Measurements from ENCODE around the gene CD40.

Gene CD40

DNA sequence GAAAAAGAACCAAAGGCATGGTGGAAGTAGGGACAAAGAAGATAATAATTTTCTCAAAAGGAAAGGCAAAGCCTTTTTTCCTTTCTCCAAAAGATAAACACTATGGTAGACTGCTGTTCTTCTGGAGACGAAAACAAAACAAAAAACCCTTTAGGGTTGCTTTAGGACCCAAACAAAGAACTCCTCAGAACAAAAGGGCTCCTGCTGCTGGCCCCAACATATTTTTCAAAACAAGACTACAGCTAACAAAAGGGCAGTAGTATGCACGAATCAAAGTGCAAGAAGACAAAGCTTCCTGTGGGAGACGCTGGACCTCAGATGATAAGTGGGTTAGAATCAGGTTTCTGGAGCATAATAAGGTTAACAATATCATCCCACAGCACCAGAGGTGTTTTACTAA is 44.1 kb upstream of the CD40 start:
- no peak overlapping the region for H3K4me3 ChIP-seq (ENCODE audit: low read depth, low read length)
- TF ChIP-seq POLR2A (IDR thresholded peaks at IDR 0.05; ENCODE audit: extremely low read depth, insufficient read length) (no peak), MYC (IDR thresholded peaks at IDR 0.05; ENCODE audit: low read depth, low read length) (no peak)
- TF ChIP-seq, protein P1, sequence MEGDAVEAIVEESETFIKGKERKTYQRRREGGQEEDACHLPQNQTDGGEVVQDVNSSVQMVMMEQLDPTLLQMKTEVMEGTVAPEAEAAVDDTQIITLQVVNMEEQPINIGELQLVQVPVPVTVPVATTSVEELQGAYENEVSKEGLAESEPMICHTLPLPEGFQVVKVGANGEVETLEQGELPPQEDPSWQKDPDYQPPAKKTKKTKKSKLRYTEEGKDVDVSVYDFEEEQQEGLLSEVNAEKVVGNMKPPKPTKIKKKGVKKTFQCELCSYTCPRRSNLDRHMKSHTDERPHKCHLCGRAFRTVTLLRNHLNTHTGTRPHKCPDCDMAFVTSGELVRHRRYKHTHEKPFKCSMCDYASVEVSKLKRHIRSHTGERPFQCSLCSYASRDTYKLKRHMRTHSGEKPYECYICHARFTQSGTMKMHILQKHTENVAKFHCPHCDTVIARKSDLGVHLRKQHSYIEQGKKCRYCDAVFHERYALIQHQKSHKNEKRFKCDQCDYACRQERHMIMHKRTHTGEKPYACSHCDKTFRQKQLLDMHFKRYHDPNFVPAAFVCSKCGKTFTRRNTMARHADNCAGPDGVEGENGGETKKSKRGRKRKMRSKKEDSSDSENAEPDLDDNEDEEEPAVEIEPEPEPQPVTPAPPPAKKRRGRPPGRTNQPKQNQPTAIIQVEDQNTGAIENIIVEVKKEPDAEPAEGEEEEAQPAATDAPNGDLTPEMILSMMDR (IDR thresholded peaks at IDR 0.05; ENCODE audit: low read depth, low read length), result no peak
- TF ChIP-seq, protein P2, sequence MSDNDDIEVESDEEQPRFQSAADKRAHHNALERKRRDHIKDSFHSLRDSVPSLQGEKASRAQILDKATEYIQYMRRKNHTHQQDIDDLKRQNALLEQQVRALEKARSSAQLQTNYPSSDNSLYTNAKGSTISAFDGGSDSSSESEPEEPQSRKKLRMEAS (IDR thresholded peaks at IDR 0.05; ENCODE audit: low read depth, low read length), result no peak
- no peak for DNase-seq (ENCODE audit: low read depth)

DNA sequence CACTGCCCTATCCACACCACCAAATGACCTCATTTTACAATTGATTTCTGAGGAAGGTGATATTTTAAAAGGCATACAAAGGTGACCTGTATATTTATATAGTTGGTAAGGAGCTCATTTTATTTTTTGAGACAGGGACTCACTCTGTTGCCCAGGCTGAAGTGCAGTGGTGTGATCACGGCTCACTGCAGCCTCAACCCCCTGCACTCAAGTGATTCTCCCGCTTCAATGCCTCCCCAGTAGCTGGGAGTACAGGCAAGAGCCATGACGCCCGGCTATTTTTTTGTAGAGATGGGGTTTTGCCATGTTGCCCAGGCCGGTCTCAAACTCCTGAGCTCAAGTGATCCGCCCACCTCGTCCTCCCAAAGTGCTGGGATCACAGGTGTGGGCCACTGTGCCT is 41.3 kb upstream of the CD40 start:
- DNase-seq (ENCODE audit: low read depth), result no peak
- TF ChIP-seq, protein P2 (IDR thresholded peaks at IDR 0.05; ENCODE audit: low read depth, low read length), result no peak
- TF ChIP-seq, protein P1 (IDR thresholded peaks at IDR 0.05; ENCODE audit: low read depth, low read length), result no peak
- no peak for TF ChIP-seq POLR2A (IDR thresholded peaks at IDR 0.05; ENCODE audit: extremely low read depth, insufficient read length)
- TF ChIP-seq MYC (IDR thresholded peaks at IDR 0.05; ENCODE audit: low read depth, low read length), result no peak
- no peak overlapping the region for H3K4me3 ChIP-seq (ENCODE audit: low read depth, low read length)

DNA sequence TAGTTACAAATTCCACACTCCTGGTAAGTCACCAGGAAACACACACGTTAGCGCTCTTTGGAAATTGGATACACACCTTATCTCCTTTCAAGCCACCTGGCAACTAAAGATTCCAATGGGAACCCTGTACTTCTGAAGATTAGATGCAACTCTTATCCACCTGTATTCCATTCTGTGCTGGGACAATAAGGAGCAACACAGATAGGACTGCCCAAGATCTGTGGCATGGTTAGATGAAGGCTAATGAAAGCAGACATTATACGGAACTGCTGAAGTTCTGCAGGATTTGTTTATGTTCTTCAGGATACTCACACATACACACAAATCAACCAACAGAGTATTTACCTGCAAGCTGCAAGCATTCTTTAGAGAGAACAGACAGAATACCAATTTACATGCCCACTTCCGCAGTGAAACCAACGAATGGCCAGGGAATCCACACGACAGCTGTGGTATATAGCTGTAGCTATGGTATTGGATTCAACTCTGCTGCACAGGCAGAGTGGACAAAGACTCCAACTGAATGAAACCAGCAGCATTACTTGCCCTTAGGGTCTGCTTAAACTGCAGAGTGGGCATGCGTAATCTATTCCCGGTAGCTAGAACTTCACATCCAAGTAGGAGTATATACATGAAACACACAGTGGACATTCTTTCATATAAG is 40.3 kb upstream of the CD40 start:
- no peak for DNase-seq (ENCODE audit: low read depth)
- TF ChIP-seq POLR2A (IDR thresholded peaks at IDR 0.05; ENCODE audit: extremely low read depth, insufficient read length), result no peak
- TF ChIP-seq, protein P2 (IDR thresholded peaks at IDR 0.05; ENCODE audit: low read depth, low read length), result no peak
- TF ChIP-seq, protein P1 (IDR thresholded peaks at IDR 0.05; ENCODE audit: low read depth, low read length), result no peak
- no peak for TF ChIP-seq MYC (IDR thresholded peaks at IDR 0.05; ENCODE audit: low read depth, low read length)
- H3K4me3 ChIP-seq (ENCODE audit: low read depth, low read length), result no peak overlapping the region

DNA sequence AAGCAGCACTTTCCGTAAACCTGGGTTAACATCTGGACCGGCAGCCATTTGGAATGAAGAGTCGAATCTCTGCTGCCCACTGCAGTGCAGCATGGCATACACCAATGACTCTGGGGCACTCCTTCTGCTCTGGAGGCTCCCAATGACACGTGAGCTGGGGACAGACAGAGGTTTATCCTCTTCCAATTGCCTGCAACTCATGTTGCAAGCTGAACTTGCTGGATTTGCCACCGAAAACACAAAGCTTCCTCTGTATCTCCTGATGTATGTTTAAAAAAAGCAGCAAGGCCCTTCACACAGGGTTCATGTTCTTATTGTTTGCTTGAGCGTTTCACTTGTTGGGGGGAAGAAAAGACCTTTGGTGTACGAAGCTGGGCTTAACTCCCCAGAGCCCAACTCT is 39.2 kb upstream of the CD40 start:
- DNase-seq (ENCODE audit: low read depth), result no peak
- TF ChIP-seq, protein P1 (IDR thresholded peaks at IDR 0.05; ENCODE audit: low read depth, low read length), result no peak
- no peak for TF ChIP-seq POLR2A (IDR thresholded peaks at IDR 0.05; ENCODE audit: extremely low read depth, insufficient read length)
- no peak for TF ChIP-seq MYC (IDR thresholded peaks at IDR 0.05; ENCODE audit: low read depth, low read length)
- TF ChIP-seq, protein P2 (IDR thresholded peaks at IDR 0.05; ENCODE audit: low read depth, low read length), result no peak
- H3K4me3 ChIP-seq (ENCODE audit: low read depth, low read length), result no peak overlapping the region

DNA sequence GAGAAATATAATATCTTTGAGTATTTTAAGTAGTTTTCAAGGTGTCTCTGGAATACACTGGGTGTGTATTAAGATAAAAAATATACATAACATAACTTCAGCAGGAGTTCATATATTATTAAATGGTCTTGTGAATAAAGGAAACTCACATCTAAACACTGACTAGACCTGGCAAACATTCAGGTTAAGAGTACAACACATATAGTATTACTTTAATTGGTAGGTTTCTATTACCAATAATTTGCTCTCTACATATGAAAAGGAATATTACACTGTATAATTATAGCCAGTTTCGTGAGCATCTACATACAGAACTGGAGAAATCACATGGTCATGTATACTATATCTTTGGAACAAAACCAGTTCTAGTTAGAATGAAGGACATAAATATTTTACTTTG is 37.0 kb upstream of the CD40 start:
- TF ChIP-seq MYC (IDR thresholded peaks at IDR 0.05; ENCODE audit: low read depth, low read length), result no peak
- TF ChIP-seq POLR2A (IDR thresholded peaks at IDR 0.05; ENCODE audit: extremely low read depth, insufficient read length), result no peak
- TF ChIP-seq, protein P2 (IDR thresholded peaks at IDR 0.05; ENCODE audit: low read depth, low read length), result no peak
- TF ChIP-seq, protein P1 (IDR thresholded peaks at IDR 0.05; ENCODE audit: low read depth, low read length), result no peak
- H3K4me3 ChIP-seq (ENCODE audit: low read depth, low read length), result no peak overlapping the region
- DNase-seq (ENCODE audit: low read depth), result no peak

All from NB4 (cell line).